Measurements from ENCODE around the gene ERBB4.

- no peak for TF ChIP-seq EZH2 (IDR thresholded peaks at IDR 0.05; ENCODE audit: insufficient read depth, low read length)
- no peak for TF ChIP-seq CTCF (IDR thresholded peaks at IDR 0.05; ENCODE audit: insufficient read depth, low read depth, low read length)
Measured at GRCh38 chr2:212367431-212367830, 171.2 kb downstream of the ERBB4 start.

Data from astrocyte (in vitro differentiated cells and primary cell).